HG03159 (cell line): ENCODE results near the gene HELZ2.
"Not testable (repeated sequence)": the region's sequence is repeated elsewhere in the genome, so short reads cannot be mapped to it uniquely, and the experiment has no call there.

Experiments
- ATAC-seq: cut with Tn5 transposase; IDR thresholded peaks from one replicate; pipeline ENCODE4 v1.9.1; 2021; ENCODE audit warnings: mild to moderate bottlenecking, moderate library complexity; ENCODE audit not compliant: unreplicated experiment

The HELZ2 gene

DNA sequence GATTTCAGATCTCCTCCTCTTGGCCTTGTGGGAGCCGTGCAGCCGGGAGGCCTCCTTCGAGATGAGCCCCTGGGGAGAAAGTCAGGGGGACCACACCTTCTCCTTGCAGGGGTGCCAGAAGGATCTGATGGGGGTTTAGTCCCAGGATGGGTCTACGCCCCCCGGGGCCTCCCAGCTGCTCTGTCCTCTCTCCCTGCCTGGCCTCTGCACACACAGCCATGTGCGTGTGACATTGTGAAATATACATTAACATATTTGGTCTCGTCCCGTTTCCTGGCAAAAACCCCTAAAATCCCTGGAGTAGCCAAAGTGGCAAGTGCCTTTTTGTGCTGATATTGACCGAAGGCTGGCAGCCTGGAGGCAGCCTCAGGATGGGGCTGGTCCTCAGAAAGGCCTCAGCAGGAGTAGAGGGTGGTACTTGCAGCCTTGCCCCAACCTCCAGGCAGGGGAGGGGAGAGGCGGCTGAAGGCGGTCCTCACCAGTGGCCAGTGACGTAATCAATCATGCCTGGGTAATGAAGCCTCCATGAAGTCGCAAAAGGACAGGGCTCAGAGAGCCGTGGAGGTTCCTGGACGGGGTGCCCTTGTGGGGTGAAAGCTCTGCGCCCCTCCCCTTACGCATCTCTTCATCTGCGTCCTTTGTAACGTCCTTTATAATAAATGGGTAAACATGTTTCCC, 5.1 kb upstream of the HELZ2 start:
- ATAC-seq, result no peak

DNA sequence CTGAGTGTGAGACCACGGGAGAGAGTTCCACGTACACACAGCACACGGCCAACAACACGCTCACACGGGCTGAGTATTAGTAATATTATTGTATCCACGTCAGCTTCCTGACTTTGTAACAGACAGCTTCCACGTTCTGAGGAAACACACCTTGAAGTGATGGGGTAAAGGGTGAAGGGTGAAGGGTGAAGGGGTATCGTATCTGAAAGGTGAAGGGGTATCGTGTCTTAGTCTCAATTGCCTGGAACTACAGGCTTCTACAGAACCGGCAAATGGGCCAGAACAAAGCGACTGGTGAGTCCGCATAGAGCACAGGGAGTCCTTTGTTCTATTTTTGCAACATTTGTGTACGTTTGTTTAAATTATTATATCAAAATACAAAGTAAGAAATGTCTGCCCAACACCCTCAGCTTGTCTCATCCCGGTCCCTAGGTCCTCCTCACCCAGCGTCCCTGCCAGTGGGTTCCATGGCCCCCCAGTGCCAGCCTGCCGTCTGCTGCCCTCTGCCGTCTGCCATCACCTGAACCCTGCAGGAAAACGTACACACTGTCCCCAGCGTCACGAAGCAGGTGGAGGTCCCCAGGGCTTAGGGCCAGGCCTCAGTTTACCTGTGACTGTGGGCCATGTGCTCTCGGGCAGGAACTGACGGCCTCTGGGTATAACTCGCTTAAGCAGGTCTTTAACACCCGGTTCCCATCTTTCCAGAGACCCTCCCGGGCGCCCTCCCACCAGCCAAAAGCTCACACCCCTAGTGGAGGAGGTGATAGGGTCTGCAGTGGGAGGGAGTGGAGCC, 4.4 kb upstream of the HELZ2 start:
- ATAC-seq, result no peak

- no peak for ATAC-seq
These were observed 3.4 kb upstream of the HELZ2 start for GRCh38 chr20:63577317-63577894.

- no peak for ATAC-seq
These were observed 2.3 kb upstream of the HELZ2 start for GRCh38 chr20:63576311-63576710.

DNA sequence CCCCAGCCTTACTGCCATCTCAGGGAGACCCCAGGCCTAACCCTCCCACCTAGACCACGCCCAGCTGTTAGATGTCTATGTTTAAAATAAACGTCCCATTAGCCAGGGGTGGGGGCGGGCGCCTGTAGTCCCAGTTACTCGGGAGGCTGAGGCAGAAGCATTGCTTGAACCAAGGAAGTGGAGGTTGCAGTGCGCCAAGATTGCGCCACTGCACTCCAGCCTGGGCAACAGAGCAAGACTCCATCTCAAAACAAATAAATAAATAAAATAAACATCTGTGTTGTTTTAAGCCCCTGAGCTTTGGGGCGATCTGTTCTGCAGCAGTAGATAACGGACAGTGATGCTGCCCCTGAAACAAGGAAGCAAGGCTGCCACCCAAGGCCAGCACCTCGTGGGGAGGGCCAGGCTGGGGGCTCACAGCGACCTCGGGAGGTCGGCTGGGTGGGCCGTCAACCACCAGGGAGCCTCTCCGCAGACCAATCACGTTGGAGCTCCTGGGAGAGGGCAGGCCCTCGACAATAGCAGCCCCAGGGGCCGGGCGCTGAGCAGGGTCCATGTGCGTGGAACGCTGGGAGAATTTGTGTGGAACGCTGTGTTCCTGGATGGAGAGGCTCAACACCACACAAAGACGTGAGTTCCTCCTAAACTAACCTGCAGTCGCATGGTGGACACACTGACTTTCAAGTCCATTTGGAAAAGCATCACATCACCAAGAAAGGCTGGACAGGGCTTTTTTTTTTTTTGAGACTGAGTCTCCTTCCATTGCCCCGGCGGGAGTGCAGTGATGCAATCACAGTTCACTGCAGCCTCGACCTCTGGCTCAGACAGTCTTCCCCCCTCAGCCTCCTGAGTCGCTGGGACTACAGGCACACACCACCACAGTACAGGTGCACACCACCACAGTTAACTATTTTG, 1.0 kb upstream of the HELZ2 start:
- ATAC-seq, result no peak

GRCh38 chr20:63573647-63574131, 350 bp downstream of the HELZ2 start:
- ATAC-seq, result no peak

DNA sequence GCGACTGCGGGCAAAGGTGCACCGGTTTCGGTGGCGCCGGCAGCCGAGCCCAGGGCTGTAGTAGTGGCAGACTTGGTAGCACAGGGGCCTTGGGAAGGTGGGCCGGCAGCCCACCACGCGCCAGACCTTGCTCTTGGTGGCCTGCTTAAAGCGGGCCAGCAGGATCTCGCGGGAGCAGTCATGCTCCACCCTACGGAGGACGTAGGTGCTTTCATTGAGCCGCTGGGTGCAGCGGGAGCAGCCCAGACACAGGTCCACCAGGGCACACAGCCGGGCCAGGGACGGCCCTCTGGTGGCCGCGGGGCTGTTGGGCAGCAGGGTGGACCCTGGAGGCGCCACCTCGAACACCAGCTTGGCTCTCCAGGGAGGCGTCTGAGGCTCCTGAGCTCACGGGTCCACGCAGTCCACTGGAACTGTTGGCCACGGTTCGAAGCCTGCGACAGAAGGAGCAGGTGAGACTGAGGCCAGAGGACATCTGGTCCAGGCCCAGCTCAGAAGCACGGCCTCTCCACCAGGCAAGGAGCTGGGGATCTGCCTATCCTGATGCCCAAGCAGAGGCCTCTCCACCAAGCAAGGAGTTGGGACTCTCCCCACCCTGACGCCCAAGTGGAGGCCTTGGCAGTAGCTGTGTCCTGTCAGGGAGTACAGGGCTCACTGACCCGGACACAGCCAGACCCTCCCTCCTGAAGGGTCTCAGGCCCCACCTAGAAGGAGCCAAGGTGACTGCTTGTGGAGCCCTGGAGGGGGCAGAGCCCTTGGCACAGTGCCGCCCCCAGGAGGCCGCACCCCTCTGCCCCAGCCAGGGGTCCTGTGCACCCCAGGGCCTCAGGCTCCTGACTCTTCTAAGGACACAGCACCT, 1.0 kb downstream of the HELZ2 start:
- ATAC-seq, result no peak

DNA sequence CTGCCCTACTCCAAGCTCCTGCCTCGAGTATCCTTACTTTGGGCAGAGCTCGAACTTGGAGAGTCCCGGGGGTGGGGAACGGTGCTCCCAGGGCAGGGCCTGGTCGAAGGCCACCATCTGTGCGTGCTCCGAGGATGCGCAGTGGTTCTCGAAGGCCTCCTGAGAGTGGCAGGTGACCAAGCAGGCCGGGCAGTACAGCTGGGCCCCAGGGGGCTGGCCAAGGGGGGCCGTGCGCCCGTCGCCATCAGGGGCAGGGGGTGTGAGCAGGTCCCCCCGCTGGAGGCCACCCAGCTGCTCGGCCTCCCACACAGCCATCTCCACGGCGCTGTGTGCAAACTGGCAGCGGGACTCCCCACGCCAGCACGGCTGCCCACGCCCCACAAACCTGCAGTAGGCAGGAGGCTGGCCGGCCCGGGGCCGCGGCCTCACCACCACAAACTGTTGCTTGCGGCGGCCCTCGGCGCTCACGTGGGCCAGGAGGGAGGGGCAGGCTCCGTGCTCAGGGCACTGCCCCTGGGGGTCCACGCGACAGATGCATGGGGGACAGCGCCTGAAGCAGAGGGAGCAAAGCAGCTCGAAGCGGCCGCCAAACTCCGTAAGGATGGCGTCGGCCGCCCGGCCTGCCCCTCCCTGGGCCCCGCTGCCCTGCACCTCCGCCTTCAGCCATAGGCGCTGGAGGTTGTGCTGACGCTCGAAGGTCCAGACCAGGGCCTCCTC, 1.8 kb downstream of the HELZ2 start:
- no peak for ATAC-seq

DNA sequence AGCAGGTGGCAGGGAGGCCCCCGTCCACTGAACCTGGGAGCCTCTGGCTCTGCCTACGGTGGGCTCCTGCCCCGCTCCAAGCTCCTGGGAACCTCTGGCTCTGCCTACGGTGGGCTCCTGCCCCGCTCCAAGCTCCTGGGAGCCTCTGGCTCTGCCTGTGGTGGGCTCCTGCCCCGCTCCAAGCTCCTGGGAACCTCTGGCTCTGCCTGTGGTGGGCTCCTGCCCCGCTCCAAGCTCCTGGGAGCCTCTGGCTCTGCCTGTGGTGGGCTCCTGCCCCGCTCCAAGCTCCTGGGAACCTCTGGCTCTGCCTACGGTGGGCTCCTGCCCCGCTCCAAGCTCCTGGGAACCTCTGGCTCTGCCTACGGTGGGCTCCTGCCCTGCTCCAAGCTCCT, 3.0 kb downstream of the HELZ2 start:
- ATAC-seq, result not testable (repeated sequence)

DNA sequence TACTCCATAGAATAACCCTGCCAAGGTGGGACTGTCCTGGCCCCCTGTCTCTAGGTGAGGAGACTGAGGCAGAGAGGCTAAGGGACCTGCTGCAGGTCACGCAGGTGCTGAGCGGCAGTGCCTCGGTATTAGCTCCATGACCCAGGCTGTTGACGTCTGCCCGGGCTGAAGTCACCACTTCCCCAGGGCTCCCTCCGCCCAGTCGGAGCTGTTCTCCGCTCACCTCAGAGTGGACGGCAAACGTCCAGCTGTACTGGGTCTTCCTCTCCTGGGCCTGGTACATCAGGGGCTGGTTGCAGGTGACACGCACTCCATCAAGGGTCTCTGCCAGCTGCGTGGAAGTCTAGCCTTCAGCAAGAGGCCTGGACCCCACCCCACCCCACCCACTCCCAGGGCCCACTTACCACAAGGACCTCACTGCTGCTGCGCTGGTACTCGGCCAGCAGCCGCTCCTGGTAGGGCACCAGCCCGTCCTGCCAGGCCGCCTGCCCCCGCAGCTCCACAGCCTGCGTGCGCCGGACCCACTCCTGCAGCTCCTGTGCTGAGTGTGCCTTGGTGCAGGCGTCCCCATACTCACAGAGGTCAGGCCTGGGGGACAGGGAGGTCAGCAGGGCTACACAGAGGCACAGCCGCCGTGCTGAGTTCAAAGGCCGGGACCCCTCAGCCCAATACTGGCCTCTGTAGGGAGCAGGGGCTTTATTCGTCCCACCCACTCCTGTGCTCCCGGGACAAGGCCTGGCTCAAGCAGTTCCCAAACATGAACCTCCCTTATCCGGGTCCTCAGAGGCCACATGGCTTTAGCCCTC, 3.6 kb downstream of the HELZ2 start:
- ATAC-seq, result no peak

GRCh38 chr20:63568986-63569949, 4.8 kb downstream of the HELZ2 start:
- no peak for ATAC-seq

- peak; percentile 24 for ATAC-seq
These were observed 5.7 kb downstream of the HELZ2 start for GRCh38 chr20:63568170-63568981.

- ATAC-seq, result peak; percentile 69
These were observed 6.5 kb downstream of the HELZ2 start for GRCh38 chr20:63567386-63568169.

GRCh38 chr20:63567136-63567385, 7.0 kb downstream of the HELZ2 start:
- ATAC-seq, result no peak

GRCh38 chr20:63566395-63567135, 7.5 kb downstream of the HELZ2 start:
- no peak for ATAC-seq
